NK-92 treated with Interleukin-12 subunit alpha and Interleukin-12 subunit beta, amount 100 ng/mL, for 24 hours (cell line): Measurements from ENCODE around the gene MAMDC2.

Experiments used
- DNase-seq: peaks from one replicate; lab custom pipeline; 2025; lab: John Stamatoyannopoulos, UW

MAMDC2 gene

DNA sequence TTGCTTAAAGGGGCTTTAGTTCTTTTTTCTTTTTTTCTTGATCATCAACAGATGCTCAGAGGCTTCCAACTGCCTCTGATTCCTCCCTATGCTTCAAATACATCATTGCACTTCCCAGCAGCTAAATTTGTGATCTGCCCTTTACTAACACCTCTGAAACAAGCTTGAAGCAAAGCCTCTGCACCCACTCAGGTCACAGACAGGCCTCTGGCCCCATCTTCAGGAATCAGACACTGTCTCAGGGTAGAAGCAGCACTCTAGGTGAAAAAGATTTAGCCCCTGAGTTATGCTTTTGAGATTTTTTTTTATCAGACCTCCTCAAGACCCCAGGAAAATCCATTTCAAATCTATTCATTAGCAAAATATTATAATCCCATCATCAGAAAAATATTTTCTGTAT, 91.5 kb downstream of the MAMDC2 start:
- DNase-seq: no peak

DNA sequence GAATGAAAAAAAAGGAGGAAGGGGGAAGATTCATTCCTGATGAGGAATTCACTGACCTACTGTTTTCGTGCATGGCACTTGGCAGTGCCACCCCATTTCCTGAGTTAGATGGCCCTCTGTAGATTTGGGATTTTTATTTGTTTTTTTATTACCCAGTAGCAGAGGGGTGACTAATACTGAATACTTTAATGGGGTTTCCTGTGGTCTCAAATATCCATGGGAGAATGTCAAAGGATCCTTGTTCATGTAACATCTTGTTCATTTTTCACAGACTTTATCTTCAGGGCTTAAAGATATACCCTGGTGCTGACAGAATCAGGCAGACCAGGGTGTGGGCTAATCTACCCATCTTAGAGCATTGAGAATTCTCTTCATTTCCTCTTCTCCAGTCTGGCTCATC, 93.0 kb downstream of the MAMDC2 start:
- DNase-seq: no peak

DNA sequence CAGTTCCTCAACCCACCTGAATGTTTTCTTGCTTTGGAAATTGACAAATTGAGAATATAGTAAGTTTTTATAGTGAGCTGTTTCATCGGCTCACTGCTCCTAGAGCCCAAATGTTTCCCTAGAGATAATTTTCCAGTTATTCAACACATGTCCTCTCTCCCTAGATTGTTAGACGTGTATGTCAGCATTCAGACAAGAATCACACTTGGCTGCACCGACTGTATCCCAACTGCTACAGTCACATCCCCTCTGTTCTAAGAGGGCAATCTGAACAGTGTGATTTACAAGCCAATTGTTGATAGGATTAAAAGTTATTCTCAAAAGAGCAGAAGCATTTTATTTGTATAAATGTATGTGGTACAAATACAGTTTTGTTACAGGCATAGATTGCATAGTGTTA, 93.9 kb downstream of the MAMDC2 start:
- DNase-seq: no peak

DNA sequence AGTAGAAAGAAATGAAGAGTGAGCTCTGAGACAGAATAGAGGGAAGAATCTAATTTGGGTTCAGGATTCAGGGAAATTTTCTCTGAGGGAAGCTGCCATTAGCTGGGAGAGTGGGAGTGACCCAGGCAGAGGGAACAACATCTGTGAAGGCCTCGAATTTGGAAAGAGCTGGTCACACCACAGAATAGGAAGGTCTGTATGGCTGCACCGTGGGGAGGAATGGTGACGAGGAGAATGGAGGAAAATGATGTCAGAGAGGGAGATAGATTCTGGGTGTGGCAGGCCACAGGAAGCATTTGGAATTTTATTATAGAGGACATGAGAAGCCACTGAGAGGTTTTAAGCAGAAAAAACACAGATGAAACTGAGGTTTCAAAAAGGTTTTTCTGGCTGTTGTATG, 98.5 kb downstream of the MAMDC2 start:
- no peak for DNase-seq

DNA sequence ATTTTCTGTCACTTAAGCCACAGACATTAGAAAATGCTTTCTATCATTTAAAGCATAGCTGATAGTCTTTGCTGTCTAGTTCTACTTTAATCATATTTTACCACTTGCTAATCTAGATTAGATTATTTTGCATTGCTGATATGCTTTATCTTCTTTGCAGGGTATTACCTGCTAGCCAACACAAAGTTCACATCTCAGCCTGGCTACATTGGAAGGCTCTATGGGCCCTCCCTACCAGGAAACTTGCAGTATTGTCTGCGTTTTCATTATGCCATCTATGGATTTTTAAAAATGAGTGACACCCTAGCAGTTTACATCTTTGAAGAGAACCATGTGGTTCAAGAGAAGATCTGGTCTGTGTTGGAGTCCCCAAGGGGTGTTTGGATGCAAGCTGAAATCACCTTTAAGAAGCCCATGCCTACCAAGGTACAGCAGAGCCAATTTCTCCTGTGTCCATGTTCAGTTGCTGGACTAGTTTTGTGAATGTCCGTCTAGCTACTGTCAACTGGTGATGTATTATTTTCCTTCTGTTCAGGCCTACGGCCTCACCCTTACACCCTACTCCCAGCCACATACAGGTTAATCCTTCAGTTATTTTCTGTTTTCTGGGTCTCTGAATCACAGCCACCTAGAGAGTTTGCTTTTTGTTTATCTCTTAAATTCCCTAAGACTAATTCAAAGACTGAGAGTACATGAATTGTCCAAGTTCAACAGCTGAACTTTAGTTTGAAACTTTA, 99.9 kb downstream of the MAMDC2 start:
- DNase-seq: no peak

DNA sequence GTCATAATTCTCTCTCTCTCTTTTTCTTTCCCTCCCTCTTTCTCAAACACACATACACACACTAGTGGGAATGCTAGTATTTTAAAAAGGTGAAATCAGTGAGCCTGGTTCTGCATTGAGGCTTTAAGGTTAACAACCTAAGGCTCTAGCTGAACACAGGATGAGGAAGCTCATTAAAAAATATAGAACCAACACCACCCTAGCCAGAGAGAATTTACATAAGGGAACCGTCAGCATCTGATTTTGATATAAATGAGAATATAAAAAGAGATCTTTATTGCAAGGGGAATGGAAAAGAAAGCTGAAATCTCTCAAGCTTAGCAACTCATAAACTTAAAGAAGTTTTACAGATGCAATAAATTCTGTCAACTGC, 100.5 kb downstream of the MAMDC2 start:
- no peak for DNase-seq

DNA sequence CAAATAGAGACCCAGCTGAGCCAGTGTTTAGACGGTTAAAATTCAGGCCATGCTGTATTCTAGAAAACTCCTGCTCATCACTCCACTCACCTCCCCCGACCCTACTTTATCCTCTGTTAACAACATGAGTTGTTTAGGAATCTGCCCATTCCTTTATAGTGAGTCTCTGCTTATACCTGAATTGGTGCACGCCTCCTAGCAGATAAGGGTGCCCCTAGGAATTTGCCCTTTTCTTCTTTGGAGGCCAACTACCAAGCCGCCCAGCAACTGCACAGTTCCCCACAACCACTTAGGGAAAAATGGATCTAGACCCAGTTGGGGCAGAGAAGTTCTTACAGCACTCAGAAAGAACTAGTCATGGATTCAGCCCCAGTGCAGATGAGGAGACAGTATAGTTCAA, 102.3 kb downstream of the MAMDC2 start:
- no peak for DNase-seq

DNA sequence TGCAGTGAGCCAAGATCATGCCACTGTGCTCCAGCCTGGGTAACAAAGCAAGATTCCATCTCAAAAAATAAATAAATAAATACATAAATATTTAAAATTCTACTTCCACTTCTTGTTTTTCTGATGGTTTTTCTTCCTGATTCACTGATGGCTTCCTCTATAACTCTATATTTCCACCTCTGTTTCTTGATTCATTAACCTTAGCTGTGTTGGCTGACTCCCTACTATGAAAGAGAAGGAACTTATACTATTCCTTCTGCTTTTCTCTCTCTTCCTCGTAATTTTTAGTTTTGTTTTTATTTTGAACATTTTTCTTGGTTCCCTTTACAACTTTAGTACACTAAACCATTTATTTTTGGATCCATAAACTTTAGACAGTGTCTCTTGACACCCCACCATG, 103.5 kb downstream of the MAMDC2 start:
- no peak for DNase-seq

DNA sequence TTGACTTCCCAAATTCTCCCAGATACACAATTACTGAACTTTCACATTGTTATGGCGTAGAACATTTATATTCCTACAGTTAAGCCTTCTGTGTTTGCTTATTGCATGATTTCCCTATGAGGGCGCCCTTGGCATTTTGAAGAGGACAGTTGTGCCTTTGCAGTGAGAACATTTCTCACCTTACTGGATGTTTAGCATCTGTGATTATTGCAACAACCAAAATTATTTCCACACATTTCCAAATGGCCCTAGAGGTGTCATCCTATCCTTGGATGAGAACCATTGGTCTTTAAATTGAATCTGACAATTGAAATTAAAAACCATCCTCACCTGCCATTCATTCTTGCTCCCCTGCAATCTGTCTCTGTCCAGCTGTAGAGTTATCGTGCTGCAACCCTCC, 104.0 kb downstream of the MAMDC2 start:
- no peak for DNase-seq

DNA sequence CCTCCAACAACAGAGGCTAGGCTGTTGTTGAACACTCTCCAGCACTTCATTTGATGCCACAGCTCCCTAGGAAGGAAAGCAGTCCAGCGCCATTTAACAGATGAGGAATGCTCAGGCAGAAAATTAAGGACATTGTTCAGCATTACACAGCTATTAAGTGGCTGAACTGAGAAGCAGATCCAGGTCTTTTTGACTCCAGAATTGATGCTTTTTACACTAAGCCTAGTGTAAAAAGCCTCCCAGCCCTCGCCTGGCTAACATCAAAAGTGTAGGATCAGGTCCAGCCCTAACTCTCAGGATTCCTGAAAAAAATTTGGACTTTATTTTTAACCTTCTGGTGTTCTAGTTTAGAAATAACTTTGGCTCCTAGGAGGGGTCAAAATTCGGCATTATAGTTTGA, 108.7 kb downstream of the MAMDC2 start:
- DNase-seq: no peak

DNA sequence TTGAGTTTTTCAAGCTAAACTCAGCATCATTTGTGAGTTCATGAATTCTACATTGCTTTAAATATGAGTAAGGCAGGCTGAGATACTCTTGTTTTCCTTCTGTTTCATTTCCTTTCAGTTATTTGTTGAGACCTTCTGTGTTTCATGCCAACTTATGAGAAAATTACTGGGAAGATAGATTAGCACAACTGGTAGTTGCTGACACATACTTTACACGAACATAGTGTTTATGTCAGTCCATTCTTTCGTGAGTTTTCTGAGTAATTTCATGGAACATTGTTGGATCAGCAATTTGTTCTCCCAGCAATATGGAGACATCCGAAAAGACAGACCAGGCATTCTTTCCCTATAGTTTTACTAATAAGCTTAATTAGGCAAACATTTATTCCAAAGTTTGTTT, 113.1 kb downstream of the MAMDC2 start:
- DNase-seq: no peak

DNA sequence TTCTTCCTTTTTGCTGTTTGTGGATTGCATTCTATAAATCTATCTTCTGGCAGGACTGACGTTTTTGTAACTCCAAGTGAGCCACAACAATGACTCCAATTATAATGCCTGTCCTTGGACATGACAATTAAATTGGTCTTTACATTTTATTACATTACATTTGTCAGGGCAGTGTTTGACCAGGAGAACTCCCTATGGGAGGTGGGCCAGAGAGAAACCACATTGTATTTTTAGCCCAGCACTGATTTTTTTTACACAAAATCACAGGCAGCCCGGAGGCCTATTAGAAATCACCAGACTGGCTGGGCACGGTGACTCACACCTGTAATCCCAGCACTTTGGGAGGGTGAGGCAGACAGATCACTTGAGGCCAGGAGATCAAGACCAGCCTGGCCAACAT, 116.0 kb downstream of the MAMDC2 start:
- DNase-seq: no peak

DNA sequence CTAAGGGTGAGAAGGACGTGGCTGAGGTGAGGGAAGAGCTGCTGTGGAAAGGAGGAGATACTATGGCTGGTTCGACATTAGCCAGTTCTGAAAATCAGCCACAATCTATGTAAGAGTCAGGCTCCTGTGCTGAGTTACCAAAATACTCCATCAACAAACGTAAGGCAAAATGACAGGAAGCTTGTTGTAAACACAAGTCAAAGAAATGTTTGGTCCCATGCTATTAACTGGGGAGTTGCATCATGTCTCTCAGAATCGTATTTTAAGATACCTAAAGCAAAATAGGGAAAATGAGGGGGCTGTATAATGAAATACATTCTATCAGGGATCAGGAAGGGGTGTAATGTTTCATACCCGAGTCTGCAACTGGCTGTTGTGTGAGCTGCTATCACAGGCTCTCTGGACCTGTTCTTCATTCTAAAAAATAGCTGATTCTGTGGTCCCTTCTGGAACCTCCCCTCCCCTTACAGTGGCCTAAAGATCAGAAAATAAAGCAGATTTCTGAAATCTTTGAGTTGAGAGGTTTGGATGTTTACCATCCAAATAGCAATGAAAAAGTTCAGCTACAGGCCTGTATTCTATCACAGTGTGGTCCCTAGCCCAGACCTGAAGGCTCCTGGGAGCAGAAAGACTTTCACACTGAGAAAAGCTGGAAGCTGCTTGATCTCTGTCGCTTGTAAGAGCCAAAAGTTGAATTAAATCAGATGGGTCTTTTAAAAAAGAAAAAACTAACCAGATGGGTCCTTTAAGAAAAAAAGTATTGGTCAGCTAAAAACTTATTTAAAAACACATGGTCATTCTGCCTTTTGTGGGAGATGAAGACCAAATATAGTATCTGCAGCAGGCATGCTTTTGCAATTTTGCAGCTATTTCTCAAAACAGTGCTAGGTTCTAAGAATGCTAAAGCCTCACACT, 117.3 kb downstream of the MAMDC2 start:
- DNase-seq: no peak

DNA sequence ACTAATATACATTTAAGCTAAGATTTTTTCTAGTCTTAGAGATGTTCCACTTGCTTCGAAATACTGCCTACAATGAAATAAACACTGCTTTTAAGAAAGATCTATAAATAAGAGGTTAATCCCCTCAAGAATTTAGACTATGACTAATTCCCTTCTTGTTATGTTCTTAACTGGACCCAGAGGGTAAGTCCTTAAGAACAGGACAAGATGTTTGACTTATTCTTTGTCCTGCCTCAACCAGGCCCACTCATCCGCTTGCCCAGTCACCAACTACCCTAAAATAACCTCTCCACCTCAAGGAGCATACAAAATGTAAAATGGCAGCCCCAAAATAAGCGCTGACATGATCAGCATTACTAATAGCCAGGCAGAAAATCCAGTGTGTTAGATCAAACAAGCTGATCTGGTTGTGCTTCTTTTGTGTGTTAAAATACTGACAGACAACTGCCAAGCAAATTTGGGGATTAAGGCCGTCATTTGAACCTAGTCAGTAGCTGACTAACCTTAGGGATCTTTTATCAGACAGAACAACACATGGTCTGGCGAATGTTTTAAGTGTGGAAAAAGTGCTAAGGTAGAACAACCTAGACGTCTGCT, 121.5 kb downstream of the MAMDC2 start:
- no peak for DNase-seq

DNA sequence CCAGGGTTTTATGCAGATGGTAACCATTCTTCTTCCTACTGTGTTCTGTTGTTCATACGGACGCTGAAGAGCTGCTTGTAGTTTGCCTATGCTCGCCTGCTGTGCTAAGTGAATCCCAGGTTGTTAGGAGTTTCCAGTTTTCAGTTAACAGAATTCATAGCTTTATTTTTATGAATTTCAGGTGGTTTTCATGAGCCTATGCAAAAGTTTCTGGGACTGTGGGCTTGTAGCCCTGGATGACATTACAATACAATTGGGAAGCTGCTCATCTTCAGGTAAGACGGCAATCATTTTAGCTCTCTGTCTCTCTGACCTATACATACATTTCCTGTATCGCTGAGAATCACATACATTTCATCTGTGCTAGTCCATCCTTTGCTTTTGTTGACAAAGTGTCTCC, 124.9 kb downstream of the MAMDC2 start:
- DNase-seq: no peak

DNA sequence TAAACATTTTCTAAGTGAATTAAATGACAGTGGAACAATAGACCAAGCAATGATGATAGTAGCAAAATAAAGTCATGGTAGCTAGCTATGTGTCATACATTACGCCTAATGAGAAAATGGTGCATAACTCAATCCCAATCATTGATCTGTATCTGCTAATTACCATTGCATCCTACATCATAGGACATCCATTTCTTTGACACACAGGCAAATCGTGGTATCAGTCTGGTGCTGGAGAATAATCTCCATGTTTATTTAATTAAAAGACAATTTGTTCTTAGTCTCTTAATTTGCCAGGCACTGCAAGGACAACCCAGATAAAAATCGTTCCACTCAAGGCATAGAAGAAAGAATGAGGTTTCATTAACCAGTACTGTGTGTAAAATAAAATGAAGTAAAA, 125.6 kb downstream of the MAMDC2 start:
- no peak for DNase-seq

DNA sequence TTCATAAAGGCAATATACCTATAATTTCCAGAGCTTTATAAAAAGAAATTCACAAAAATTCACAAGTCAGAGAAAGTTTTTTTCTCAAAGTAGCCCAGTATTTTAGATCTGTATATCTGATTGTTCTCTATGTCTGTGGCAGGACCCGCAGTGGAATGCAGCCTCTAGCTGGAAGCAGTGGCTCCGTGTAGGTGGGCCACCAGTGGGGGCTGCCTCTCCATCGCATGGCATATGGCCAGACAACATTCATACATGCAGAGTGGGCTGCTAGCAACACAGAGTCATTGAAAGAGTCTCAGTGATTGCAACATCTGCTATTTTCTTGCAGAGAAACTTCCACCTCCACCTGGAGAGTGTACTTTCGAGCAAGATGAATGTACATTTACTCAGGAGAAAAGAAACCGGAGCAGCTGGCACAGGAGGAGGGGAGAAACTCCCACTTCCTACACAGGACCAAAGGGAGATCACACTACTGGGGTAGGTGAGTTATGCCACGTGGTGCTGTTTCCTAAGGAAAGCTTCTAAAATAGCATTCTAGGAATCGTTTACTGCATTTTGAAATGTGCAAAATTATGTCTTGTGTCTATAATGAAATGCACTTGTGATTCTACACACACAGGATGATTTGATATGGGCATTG, 126.6 kb downstream of the MAMDC2 start:
- DNase-seq: no peak

DNA sequence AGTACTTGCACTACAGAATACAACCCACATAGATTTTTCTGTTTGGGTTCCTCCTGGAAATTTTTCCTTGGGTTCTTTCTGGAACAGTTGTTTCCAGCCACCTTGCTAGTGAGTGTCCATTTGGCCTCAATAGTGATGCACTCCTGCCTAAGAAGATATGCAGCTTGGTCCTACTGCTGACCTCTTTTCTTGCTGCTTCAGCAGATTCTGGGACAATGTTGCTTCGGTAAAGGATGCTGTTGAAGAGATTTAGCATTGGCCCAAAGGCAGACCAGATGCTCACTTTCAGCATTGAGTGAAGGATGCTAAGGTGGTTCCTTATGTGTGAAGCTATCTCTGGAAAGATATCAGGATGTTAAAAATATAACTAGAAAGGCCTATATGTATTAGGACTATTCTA, 128.9 kb downstream of the MAMDC2 start:
- DNase-seq: no peak

DNA sequence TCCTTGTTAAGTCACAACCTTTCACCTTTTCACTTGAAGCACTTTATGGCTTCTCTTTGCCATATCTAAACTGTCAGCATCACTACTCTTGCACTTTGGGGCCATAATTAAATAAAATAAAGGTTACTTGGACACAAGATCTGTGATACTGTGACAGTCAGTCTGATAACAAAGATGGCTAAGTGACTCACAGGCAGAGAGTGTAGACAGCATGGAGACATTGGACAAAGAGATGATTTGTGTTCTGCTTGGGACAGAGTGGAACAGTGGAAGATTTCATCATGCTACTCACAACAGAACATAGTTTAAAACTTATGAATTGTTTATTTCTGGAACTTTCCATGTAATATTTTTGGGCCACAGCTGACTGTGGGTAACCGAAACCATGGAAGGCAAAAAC, 133.5 kb downstream of the MAMDC2 start:
- DNase-seq: no peak

DNA sequence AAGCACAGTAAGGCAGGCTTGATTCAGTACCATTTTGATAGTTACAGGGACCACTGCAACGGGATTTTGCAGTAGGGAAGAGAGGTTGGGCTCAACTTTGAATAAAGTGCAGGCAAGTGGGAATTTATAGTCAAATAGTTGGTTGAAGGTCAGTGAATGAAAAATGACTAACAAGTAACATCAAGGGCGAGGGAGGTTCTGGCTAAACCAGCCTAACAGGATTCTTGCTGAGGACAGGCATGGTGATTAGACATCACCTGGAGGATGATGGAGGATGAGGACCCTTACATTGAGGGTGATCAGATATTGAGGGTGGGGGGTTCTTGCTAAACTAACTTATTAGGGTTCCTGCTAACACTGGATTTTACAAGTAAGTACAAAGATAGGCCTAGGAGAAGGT, 149.1 kb downstream of the MAMDC2 start:
- DNase-seq: no peak

DNA sequence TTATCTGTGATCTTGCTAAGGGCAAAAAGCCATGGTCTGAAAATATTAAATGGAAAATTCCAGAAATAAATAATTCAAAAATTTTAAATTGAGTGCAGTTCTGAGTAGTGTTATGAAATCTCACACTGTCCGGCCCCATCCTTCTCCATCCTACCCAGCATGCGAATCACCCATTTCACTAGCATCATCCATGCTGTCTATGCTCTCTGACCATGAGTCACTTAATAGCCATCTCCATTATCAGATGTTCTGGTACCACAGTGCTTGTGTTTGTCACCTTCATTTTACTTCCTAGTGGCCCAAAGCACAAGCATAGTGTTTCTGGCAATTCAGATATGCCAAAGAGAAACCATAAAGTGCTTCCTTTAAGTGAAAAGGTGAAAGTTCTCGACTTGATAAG, 151.8 kb downstream of the MAMDC2 start:
- no peak for DNase-seq

DNA sequence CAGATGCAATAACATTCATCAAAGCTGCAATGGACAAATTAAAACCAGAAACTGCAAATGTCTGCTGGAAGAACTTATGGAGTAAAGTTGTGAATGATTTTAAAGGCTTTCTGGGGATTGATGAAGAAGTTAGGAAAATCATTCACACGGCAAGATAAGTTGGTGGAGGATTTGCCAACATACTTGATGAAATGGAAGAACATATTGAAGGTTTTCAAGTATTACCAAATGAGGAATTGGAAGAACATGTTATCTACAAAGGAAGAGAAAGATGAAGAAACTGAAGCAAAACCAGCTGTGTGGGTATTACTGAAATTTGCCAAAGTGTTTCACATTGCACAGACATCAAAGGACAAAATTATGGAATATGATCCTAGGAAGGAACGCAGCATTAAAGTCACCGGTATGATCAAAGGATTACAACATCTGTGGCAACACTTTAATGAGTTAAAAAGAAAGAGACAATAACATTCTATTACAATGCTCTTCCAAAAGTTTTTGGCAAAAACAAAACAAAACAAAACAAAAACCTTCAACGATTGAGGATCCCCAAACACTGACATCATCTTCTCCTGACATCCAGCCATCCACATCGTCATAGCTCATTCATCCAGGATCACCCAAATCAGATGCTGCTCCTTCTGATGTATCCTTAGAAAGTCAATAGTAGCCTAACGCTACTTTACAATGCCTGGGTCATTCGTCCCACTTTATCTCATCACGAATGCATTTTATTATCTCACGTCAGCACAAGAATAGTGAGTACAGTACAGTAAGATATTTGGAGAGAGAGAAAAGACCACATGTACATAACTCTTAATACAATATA, 153.8 kb downstream of the MAMDC2 start:
- DNase-seq: no peak
